Activated CD4-positive, alpha-beta memory T cell treated with anti-CD3 and anti-CD28 coated beads, Interleukin-2, amount 10 ng/mL, durations not matched to agents 7 days and 5 days (primary cell): ENCODE measurements around the gene SF3A2. TPM values are rescaled to one million over a fixed set of nuclear protein-coding genes. Genes with fewer than 3 reads are reported as not detected.
A peak's percentile ranks its signal among the peaks of the same experiment; 100 is the strongest.

Source experiments
- CTCF ChIA-PET: fragments of 350-600 bp; sonication (Branson Sonifier 250); formaldehyde crosslinking; loops from one replicate; lab custom pipeline; 2021; ENCODE audit warnings: antibody characterized with exemption, inconsistent platforms; lab: Charles Lee
- POLR2A ChIA-PET: fragments of 350-600 bp; sonication (Branson Sonifier 250); formaldehyde crosslinking; loops from one replicate; lab custom pipeline; 2021; ENCODE audit warnings: antibody characterized with exemption; lab: Charles Lee
- DNase-seq: peaks from one replicate; pipeline ENCODE4 v3.0.0-alpha.2; 2020
- H3K27ac Mint-ChIP-seq: one replicate; pipeline ENCODE4 v1.8.0; 2021; ENCODE audit warnings: mild to moderate bottlenecking, mixed read lengths
- H3K27me3 Mint-ChIP-seq: one replicate; pipeline ENCODE4 v1.8.0; 2021; ENCODE audit warnings: mixed read lengths
- H3K36me3 Mint-ChIP-seq: one replicate; pipeline ENCODE4 v1.8.0; 2021; ENCODE audit warnings: low read depth, mixed read lengths
- H3K4me1 Mint-ChIP-seq: one replicate; pipeline ENCODE4 v1.8.0; 2021; ENCODE audit warnings: mixed read lengths
- H3K4me3 Mint-ChIP-seq: one replicate; pipeline ENCODE4 v1.8.0; 2021; ENCODE audit warnings: mild to moderate bottlenecking, mixed read lengths
- H3K9me3 Mint-ChIP-seq: one replicate; pipeline ENCODE4 v1.8.0; 2021; ENCODE audit warnings: mixed read lengths
- total RNA-seq, 2 experiments: library from RNA; stranded (reverse); gene quantifications; one replicate each; pipeline ENCODE4 v1.2.3, GENCODE V29; 2021

SF3A2 gene
- total RNA-seq, 2 experiments from 2014 or later, result 137 to 145 TPM

DNA sequence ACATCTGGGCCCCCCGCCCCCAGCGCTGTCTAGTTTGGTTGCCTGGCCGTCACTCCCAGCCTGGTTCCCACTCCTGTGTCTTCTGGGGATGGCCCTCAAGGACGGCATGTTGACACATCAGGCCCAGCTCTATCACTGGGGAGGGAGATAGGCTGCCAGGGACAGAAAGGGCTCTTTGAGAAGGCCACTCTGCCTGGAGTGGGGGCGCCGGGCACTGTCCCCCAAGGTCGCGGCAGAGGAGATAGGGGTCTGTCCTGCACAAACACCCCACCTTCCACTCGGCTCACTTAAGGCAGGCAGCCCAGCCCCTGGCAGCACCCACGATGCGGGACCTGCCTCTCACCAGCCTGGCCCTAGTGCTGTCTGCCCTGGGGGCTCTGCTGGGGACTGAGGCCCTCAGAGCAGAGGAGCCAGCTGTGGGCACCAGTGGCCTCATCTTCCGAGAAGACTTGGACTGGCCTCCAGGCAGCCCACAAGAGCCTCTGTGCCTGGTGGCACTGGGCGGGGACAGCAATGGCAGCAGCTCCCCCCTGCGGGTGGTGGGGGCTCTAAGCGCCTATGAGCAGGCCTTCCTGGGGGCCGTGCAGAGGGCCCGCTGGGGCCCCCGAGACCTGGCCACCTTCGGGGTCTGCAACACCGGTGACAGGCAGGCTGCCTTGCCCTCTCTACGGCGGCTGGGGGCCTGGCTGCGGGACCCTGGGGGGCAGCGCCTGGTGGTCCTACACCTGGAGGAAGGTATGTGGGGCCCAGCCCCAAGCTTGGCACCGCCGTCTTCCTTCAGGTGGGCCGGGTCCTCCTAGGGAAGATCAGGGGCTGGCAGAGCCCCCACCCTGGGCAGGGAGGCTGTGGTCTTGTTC lies 12.6 kb downstream of the SF3A2 start, which contains the start of gene AMH:
Gene AMH, plus strand, starts transcription at position 314 of the 857 bp plus-strand sequence. Its CDS starts 10 bp downstream, at position 324.
- Mint-ChIP-seq H3K36me3 (peaks cover 29% of the 10 kb centered on the region), H3K4me1 (peaks cover 13% of the 10 kb centered on the region), H3K27me3 (peaks cover 29% of the 10 kb centered on the region), H3K27ac (no peak within 1 kb of the TSS), H3K4me3 (no peak within 1 kb of the TSS), H3K9me3 (no peaks in the 10 kb centered on the region)
- ChIA-PET CTCF (interaction anchor here (0.5 kb wide), 1 partner anchor 143 kb away, joined by 3 read pairs; no protein-coding TSS in a partner anchor), POLR2A (interaction anchor here (1.0 to 3.2 kb wide), 6 partner anchors 9 to 23 kb away, joined by 4 to 43 read pairs (median 6); no protein-coding TSS in a partner anchor)
- DNase-seq, result no peak

DNA sequence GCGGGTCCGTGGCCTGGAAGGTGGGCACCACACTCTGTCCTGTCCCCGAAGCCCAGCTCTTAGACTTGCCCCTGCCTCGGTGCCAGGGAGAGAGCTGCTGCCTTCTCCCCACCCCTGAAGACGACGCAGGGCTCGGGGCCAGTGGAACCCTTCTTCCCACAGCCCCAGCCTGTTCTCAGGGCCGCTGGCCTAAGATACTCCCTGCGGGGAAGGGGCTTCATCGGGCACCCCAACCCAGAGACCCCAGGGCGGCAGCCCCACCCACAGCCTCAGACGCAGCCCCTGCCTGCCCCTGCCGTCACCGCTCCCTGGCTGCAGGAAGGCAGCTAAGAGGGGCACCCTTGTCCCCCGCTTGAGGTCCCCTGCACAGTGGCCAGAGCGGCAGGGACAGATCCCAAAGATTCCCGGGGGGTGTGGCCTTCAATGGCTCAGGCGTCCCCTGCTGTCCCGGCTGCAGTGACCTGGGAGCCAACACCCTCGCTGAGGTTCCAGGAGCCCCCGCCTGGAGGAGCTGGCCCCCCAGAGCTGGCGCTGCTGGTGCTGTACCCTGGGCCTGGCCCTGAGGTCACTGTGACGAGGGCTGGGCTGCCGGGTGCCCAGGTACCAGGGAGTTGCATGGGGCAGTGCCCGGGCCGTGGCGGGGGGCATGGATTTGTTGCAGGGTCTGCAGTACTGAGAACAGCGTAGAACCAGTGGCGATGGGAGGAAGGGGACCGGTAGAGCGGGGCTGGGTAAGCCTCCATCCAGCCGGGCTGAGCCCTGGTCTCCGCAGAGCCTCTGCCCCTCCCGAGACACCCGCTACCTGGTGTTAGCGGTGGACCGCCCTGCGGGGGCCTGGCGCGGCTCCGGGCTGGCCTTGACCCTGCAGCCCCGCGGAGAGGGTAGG lies 13.5 kb downstream of the SF3A2 start:
- Mint-ChIP-seq H3K27ac (no peak overlapping the region), H3K9me3 (no peaks in the 10 kb centered on the region), H3K36me3 (peaks cover 21% of the 10 kb centered on the region), H3K4me1 (peaks cover 13% of the 10 kb centered on the region), H3K27me3 (peaks cover 30% of the 10 kb centered on the region), H3K4me3 (no peak overlapping the region)
- CTCF ChIA-PET, result no interaction called here
- DNase-seq, result no peak
- POLR2A ChIA-PET, result interaction anchor here (1.0 to 3.2 kb wide), 7 partner anchors 8 to 22 kb away, joined by 4 to 43 read pairs (median 6); no protein-coding TSS in a partner anchor

DNA sequence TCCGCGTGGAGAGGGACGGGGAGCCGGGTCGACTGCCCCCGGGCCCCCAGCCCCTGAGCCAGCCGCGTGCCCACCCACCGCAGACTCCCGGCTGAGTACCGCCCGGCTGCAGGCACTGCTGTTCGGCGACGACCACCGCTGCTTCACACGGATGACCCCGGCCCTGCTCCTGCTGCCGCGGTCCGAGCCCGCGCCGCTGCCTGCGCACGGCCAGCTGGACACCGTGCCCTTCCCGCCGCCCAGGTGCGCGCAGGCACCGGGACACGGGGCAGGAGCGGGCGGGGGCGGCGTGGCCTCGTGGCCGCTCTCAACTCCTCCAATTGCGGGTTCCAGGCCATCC lies 14.1 kb downstream of the SF3A2 start:
- no peak for DNase-seq
- H3K9me3 Mint-ChIP-seq, result no peaks in the 10 kb centered on the region
- H3K4me1 Mint-ChIP-seq, result peaks cover 13% of the 10 kb centered on the region
- H3K36me3 Mint-ChIP-seq, result peaks cover 15% of the 10 kb centered on the region
- POLR2A ChIA-PET, result interaction anchor here (1.0 to 6.2 kb wide), 6 partner anchors 9 to 21 kb away, joined by 3 to 58 read pairs (median 18); no protein-coding TSS in a partner anchor
- CTCF ChIA-PET, result interaction anchor here (1.6 kb wide), 1 partner anchor 10 kb away, joined by 8 read pairs; no protein-coding TSS in a partner anchor
- H3K27ac Mint-ChIP-seq, result no peak overlapping the region
- H3K4me3 Mint-ChIP-seq, result no peak overlapping the region
- H3K27me3 Mint-ChIP-seq, result peaks cover 30% of the 10 kb centered on the region

DNA sequence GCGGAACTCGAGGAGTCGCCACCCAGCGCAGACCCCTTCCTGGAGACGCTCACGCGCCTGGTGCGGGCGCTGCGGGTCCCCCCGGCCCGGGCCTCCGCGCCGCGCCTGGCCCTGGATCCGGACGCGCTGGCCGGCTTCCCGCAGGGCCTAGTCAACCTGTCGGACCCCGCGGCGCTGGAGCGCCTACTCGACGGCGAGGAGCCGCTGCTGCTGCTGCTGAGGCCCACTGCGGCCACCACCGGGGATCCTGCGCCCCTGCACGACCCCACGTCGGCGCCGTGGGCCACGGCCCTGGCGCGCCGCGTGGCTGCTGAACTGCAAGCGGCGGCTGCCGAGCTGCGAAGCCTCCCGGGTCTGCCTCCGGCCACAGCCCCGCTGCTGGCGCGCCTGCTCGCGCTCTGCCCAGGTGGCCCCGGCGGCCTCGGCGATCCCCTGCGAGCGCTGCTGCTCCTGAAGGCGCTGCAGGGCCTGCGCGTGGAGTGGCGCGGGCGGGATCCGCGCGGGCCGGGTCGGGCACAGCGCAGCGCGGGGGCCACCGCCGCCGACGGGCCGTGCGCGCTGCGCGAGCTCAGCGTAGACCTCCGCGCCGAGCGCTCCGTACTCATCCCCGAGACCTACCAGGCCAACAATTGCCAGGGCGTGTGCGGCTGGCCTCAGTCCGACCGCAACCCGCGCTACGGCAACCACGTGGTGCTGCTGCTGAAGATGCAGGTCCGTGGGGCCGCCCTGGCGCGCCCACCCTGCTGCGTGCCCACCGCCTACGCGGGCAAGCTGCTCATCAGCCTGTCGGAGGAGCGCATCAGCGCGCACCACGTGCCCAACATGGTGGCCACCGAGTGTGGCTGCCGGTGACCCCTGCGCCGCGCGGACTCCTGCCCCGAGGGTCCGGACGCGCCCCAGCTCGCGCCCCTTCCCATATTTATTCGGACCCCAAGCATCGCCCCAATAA lies 14.8 kb downstream of the SF3A2 start:
- peaks cover 13% of the 10 kb centered on the region for H3K4me1 Mint-ChIP-seq
- DNase-seq, result no peak
- ChIA-PET CTCF (interaction anchor here (1.6 kb wide), 1 partner anchor 10 kb away, joined by 8 read pairs; no protein-coding TSS in a partner anchor), POLR2A (interaction anchor here (1.0 to 6.2 kb wide), 6 partner anchors 9 to 76 kb away, joined by 3 to 58 read pairs (median 10); partner anchors contain the start of gene LSM7)
- H3K9me3 Mint-ChIP-seq, result no peaks in the 10 kb centered on the region
- H3K27me3 Mint-ChIP-seq, result peaks cover 30% of the 10 kb centered on the region
- no peak overlapping the region for H3K27ac Mint-ChIP-seq
- H3K36me3 Mint-ChIP-seq, result peaks cover 12% of the 10 kb centered on the region
- no peak overlapping the region for H3K4me3 Mint-ChIP-seq

DNA sequence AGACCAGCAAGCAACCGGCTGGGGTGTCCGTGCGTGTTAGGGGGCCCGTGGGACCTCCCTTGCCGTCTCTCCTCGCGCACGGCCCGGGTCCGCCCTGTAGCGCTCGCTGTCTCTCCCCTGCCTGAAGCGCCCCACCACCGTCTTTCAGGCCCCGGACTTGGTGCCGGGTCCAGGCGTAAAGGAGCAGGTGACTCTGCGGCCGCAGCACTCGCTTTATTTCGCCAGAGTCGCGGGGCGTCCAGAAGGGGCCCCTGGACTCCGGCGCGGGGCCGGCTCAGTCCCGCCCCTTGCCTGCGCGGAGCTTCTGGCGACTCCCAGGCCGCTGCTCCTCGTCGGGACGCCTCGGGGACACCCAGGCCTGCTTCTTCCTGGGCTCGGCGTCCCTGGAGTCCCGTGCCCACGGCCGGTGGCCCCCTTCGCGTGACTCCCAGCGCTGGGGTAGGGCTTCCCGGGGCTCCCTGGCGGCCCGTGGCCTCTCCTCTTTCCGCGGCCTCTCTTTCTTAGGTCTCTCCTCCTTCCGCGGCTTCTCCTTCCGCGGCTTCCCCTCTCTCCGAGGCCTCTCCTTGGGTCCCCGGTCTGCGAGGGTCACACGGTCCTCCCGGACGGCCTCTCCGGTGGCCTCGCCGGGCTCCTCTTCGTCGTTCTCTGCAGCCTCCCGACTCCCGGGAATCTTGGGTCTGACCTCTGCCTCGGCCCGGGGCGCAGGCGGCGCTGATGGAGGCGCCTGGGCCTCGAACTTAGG lies 15.6 kb downstream of the SF3A2 start:
- no peak for DNase-seq
- Mint-ChIP-seq H3K9me3 (no peaks in the 10 kb centered on the region), H3K27me3 (peaks cover 30% of the 10 kb centered on the region), H3K27ac (no peak overlapping the region), H3K4me3 (no peak overlapping the region), H3K36me3 (peaks cover 9% of the 10 kb centered on the region), H3K4me1 (peaks cover 16% of the 10 kb centered on the region)
- ChIA-PET POLR2A (interaction anchor here (1.1 to 6.2 kb wide), 6 partner anchors 10 to 75 kb away, joined by 4 to 58 read pairs (median 10); partner anchors contain the start of gene LSM7), CTCF (interaction anchor here (1.6 kb wide), 1 partner anchor 9 kb away, joined by 8 read pairs; no protein-coding TSS in a partner anchor)

GRCh38 chr19:2252797-2253105 lies 16.1 kb downstream of the SF3A2 start:
- DNase-seq, result no peak
- CTCF ChIA-PET, result interaction anchor here (1.0 to 2.3 kb wide), 2 partner anchors 13 to 22 kb away, joined by 5 to 7 read pairs; no protein-coding TSS in a partner anchor
- no peaks in the 10 kb centered on the region for H3K9me3 Mint-ChIP-seq
- no peak overlapping the region for H3K27ac Mint-ChIP-seq
- peaks cover 6% of the 10 kb centered on the region for H3K36me3 Mint-ChIP-seq
- peaks cover 17% of the 10 kb centered on the region for H3K4me1 Mint-ChIP-seq
- peaks cover 30% of the 10 kb centered on the region for H3K27me3 Mint-ChIP-seq
- POLR2A ChIA-PET, result interaction anchor here (1.1 to 6.2 kb wide), 5 partner anchors 9 to 36 kb away, joined by 5 to 58 read pairs (median 13); no protein-coding TSS in a partner anchor
- no peak overlapping the region for H3K4me3 Mint-ChIP-seq

GRCh38 chr19:2253106-2254063 lies 16.8 kb downstream of the SF3A2 start:
- Mint-ChIP-seq H3K36me3 (peaks cover 6% of the 10 kb centered on the region), H3K4me1 (peaks cover 23% of the 10 kb centered on the region), H3K27ac (no peak overlapping the region), H3K27me3 (peaks cover 30% of the 10 kb centered on the region), H3K9me3 (no peaks in the 10 kb centered on the region), H3K4me3 (no peak overlapping the region)
- CTCF ChIA-PET, result interaction anchor here (1.0 to 2.3 kb wide), 2 partner anchors 14 to 21 kb away, joined by 5 to 7 read pairs; no protein-coding TSS in a partner anchor
- POLR2A ChIA-PET, result interaction anchor here (0.7 to 6.2 kb wide), 6 partner anchors 8 to 36 kb away, joined by 3 to 58 read pairs (median 9); no protein-coding TSS in a partner anchor
- DNase-seq, result peak; percentile 44

- Mint-ChIP-seq H3K4me1 (peaks cover 29% of the 10 kb centered on the region), H3K27me3 (peaks cover 30% of the 10 kb centered on the region), H3K4me3 (no peak overlapping the region), H3K36me3 (peaks cover 3% of the 10 kb centered on the region), H3K27ac (no peak overlapping the region), H3K9me3 (no peaks in the 10 kb centered on the region)
- DNase-seq, result no peak
- POLR2A ChIA-PET, result interaction anchor here (0.7 to 6.2 kb wide), 5 partner anchors 9 to 35 kb away, joined by 3 to 58 read pairs (median 13); no protein-coding TSS in a partner anchor
- CTCF ChIA-PET, result interaction anchor here (0.7 to 2.3 kb wide), 2 partner anchors 15 to 57 kb away, joined by 3 to 7 read pairs; no protein-coding TSS in a partner anchor
Observed at GRCh38 chr19:2254064-2254872, 17.6 kb downstream of the SF3A2 start.

DNA sequence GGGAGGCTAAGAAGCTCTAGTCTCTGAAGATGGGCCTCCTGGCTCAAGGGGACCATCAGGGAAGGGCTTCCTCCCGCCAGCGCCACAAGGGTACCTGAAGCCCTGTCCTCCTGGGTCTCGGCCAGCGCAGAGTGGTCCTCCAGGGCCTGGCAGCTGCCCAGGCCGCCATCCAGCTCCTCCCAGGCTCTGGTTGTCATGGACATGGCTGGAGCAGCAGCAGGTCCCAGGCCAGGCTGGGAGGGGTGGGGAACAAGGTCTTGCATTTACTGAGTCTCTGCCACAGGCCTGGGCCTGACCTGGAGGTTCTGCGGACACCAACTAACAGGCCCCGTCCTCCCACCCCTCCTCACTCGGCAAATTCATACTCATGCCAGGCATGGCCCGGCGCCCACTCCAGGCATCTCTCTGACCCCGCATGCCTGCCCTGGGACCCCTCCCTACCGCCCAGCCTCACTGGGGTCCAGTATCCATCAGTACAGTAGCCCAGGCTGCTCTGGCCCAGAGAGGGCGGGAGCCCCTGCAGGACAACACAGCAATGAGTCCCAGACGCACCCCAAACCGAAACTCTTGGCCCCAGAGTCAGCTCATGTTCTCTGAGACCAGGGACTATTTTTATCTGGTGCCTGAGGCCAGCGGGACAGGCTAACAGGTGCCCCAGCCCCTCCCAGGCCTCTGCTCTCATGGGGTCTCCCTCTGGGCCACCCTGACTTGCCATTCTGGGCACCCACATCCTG lies 18.7 kb downstream of the SF3A2 start:
- Mint-ChIP-seq H3K4me3 (no peak overlapping the region), H3K27ac (no peak overlapping the region), H3K9me3 (no peaks in the 10 kb centered on the region), H3K36me3 (no peaks in the 10 kb centered on the region), H3K4me1 (peaks cover 39% of the 10 kb centered on the region), H3K27me3 (peaks cover 25% of the 10 kb centered on the region)
- ChIA-PET CTCF (interaction anchor here (0.7 kb wide), 1 partner anchor 56 kb away, joined by 3 read pairs; no protein-coding TSS in a partner anchor), POLR2A (interaction anchor here (1.0 to 6.2 kb wide), 2 partner anchors 16 to 18 kb away, joined by 3 to 58 read pairs; no protein-coding TSS in a partner anchor)
- no peak for DNase-seq
